ENCODE measurements around the gene EFCAB11.

DNA sequence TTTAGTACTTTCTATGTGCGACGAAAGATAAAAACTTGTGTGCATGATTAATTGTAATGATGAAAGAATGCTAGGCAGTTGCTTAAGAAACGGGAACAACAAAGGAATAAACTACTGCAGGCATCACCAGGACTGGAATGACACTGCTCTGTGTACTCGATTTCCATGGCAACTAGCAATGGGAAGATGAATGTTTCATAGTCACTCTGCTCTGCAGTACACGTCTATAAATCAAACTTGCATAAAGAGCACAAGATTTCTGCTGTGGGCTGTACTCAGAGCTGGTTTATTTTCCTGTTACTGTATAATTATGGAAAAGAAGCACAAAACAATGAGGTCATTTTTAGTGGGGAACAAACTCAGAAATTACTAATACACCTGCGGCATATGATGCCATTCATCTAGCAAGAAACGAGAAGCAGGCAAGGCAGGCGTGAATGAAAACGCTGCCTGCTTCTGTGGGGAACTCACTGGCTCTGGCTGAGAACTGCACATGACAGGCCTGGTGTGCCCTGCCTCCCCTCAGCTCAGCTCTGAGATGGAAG, 41.8 kb downstream of the EFCAB11 start:
- TF ChIP-seq, protein P1, sequence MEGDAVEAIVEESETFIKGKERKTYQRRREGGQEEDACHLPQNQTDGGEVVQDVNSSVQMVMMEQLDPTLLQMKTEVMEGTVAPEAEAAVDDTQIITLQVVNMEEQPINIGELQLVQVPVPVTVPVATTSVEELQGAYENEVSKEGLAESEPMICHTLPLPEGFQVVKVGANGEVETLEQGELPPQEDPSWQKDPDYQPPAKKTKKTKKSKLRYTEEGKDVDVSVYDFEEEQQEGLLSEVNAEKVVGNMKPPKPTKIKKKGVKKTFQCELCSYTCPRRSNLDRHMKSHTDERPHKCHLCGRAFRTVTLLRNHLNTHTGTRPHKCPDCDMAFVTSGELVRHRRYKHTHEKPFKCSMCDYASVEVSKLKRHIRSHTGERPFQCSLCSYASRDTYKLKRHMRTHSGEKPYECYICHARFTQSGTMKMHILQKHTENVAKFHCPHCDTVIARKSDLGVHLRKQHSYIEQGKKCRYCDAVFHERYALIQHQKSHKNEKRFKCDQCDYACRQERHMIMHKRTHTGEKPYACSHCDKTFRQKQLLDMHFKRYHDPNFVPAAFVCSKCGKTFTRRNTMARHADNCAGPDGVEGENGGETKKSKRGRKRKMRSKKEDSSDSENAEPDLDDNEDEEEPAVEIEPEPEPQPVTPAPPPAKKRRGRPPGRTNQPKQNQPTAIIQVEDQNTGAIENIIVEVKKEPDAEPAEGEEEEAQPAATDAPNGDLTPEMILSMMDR (IDR thresholded peaks at IDR 0.05): no peak
- TF ChIP-seq POLR2A (IDR thresholded peaks at IDR 0.05) (no peak), POLR2AphosphoS5 (IDR thresholded peaks at IDR 0.05) (no peak), EP300 (IDR thresholded peaks at IDR 0.05) (peak in 1 of 4 donors; percentile 39)
